Cardiac muscle cell (in vitro differentiated cells and primary cell): ENCODE measurements around the gene LPAR3. TPM values are rescaled to one million over a fixed set of nuclear protein-coding genes. Genes with fewer than 3 reads are reported as not detected.

Experiments
- DNase-seq, 2 donors: peaks; one replicate each; pipeline versions ENCODE4 v3.0.0 to v3.0.0-alpha.2; 2010 to 2017; ENCODE audit warnings: low read depth in 1 of 2, low spot score in 1 of 2
- H3K27ac ChIP-seq: fragments of 200-600 bp; sonication (generic); 2 replicates; pipeline ENCODE4 v1.5.1; 2016
- H3K27me3 ChIP-seq: fragments of 200-600 bp; sonication (generic); 2 replicates; pipeline ENCODE4 v1.6.0; 2016; ENCODE audit warnings: control low read depth
- H3K36me3 ChIP-seq: fragments of 200-600 bp; sonication (generic); 2 replicates; pipeline ENCODE4 v1.5.1; 2016; ENCODE audit warnings: control low read depth
- H3K4me1 ChIP-seq: fragments of 200-600 bp; sonication (generic); 2 replicates; pipeline ENCODE4 v1.8.1; 2017; ENCODE audit warnings: low read depth, mild to moderate bottlenecking, mixed run types
- H3K4me3 ChIP-seq: fragments of 200-600 bp; sonication (generic); 2 replicates; pipeline ENCODE4 v1.5.1; 2016; ENCODE audit warnings: mild to moderate bottlenecking
- H3K9me3 ChIP-seq: fragments of 200-600 bp; sonication (generic); 2 replicates; pipeline ENCODE4 v1.5.1; 2017; ENCODE audit warnings: low read depth, mild to moderate bottlenecking, control low read depth
- polyA plus RNA-seq: library from polyadenylated mRNA; unstranded; fragments of >200 nt; fragmentation: Nextera tagmentation; extraction: Ambion mirVana; gene quantifications from 2 replicates; pipeline ENCODE4 v1.2.1, GENCODE V29; 2016
- total RNA-seq: library from RNA; depleted of rRNA; stranded (reverse); fragments of >200 nt; gene quantifications from 2 replicates; pipeline ENCODE4 v1.2.3, GENCODE V29; 2016
- TF ChIP-seq, protein P1 (sequence below): IDR thresholded peaks from 2 replicates; pipeline ENCODE4 v1.5.1; 2012; ENCODE audit warnings: low read depth, mild to moderate bottlenecking, low read length

The LPAR3 gene
- total and polyA plus RNA-seq, 2 experiments from 2014 or later = 5.1 to 11.1 TPM

DNA sequence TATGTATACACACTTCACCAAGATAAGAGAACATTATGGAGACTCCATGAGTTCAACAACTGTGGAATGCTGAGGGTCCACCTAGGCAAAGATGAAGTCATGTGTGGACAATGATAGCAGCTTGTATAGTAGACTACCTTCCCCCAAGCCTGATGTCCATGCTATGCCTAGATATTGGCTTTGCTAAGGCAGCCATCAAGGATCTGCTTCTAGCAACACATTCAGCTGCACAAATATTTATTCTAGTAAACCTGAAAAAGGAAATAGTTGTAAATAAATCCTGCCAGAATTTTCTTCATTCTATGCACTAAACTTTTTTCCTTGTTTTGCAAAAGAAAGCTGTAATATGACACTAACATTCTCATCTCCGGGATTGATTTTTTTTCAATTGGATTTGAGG is 7.0 kb upstream of the LPAR3 start:
- Histone ChIP-seq H3K27ac (no peak overlapping the region), H3K36me3 (no peaks in the 10 kb centered on the region), H3K9me3 (no peaks in the 10 kb centered on the region), H3K4me3 (no peak overlapping the region), H3K27me3 (peaks cover 13% of the 10 kb centered on the region), H3K4me1 (no peaks in the 10 kb centered on the region)
- TF ChIP-seq, protein P1, sequence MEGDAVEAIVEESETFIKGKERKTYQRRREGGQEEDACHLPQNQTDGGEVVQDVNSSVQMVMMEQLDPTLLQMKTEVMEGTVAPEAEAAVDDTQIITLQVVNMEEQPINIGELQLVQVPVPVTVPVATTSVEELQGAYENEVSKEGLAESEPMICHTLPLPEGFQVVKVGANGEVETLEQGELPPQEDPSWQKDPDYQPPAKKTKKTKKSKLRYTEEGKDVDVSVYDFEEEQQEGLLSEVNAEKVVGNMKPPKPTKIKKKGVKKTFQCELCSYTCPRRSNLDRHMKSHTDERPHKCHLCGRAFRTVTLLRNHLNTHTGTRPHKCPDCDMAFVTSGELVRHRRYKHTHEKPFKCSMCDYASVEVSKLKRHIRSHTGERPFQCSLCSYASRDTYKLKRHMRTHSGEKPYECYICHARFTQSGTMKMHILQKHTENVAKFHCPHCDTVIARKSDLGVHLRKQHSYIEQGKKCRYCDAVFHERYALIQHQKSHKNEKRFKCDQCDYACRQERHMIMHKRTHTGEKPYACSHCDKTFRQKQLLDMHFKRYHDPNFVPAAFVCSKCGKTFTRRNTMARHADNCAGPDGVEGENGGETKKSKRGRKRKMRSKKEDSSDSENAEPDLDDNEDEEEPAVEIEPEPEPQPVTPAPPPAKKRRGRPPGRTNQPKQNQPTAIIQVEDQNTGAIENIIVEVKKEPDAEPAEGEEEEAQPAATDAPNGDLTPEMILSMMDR = no peak
- no peak for DNase-seq

DNA sequence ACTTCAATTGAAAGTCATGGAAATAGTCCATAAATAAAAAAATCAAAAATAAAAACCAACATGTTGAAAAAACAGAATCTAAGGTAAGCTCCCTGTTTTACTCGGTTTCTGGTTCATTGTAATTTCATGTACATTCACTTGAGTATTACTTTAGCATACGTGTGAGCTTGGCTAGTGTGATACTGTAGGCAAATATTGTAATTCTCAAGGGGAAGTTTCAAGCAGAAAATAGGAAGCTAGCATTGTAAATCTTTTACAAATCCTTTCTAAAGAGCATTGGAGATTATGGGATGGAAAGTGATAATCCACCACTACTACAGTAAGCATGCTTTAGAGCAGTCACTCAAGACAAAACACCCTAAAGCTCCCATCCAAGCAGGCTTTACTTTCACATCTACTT is 3.3 kb upstream of the LPAR3 start:
- Histone ChIP-seq H3K9me3 (no peaks in the 10 kb centered on the region), H3K36me3 (no peaks in the 10 kb centered on the region), H3K4me3 (no peak overlapping the region), H3K27ac (no peak overlapping the region), H3K4me1 (peaks cover 4% of the 10 kb centered on the region), H3K27me3 (peaks cover 32% of the 10 kb centered on the region)
- TF ChIP-seq, protein P1 = no peak
- DNase-seq = no peak

DNA sequence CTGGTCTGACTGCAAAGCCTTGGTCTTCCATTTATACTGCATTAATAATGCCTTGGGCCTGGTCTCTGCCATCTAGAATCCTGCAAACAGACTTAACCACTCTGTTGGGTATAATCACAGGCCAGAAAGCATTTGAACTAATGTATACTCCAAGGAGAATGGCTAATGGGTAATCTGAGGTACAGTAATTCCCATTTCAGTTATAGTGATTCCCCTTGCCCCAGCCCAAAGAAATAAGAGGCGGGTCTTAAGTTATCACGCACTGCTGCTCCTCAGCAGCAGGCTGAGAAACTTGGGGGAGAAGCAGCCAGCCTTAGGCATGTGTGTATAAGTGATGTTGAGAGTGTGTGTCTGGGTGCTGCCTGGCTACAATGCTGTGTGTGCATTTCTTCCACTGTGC is 2.4 kb downstream of the LPAR3 start:
- TF ChIP-seq, protein P1 = no peak
- no peak for DNase-seq
- peaks cover 24% of the 10 kb centered on the region for H3K27me3 ChIP-seq
- H3K9me3 ChIP-seq = no peaks in the 10 kb centered on the region
- H3K27ac ChIP-seq = no peak overlapping the region
- no peaks in the 10 kb centered on the region for H3K36me3 ChIP-seq
- H3K4me1 ChIP-seq = peaks cover 4% of the 10 kb centered on the region
- H3K4me3 ChIP-seq = no peak overlapping the region

DNA sequence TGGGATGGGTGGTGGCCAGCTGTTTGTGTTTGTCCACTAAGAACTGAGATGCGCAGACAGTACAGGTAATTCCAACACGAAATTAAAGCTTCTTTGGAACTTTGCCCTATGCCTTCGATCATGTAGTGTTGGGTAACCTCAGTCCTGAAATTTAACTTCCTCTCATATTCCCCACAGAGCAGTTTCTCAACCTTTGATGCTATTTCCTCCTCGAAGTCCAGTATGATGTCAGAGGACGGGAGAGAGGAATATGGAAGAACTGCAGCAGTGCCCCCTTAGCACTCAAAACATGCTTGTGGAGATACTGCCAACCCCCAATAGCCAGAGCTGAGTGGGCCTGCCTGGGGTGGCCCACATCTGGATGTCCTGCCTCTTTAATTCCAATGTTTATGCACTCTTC is 3.6 kb downstream of the LPAR3 start:
- DNase-seq = peak in 1 of 2 donors; percentile 40
- Histone ChIP-seq H3K4me1 (peaks cover 9% of the 10 kb centered on the region), H3K4me3 (no peak overlapping the region), H3K27me3 (peaks cover 14% of the 10 kb centered on the region), H3K27ac (no peak overlapping the region), H3K9me3 (no peaks in the 10 kb centered on the region), H3K36me3 (no peaks in the 10 kb centered on the region)
- TF ChIP-seq, protein P1 = no peak

DNA sequence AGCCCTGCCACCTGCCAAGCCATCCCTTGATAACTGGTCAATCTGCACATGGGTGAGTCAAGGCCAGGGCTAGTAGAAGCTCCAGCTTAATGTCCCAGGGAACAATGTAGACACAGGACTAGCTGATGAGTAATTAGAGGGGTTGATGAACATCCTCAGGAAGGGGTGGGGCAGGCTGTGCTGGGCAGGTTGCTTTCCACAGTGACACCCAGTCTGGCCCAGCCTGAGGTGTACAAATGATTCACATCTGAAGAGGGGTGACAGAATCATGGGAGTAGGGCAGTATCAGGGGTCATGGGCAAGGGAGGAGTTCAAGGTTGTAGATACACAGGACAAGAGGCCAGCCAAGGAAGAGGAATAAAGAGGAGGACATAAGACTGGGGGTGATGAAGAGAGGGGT is 4.3 kb downstream of the LPAR3 start:
- no peaks in the 10 kb centered on the region for H3K9me3 ChIP-seq
- H3K4me3 ChIP-seq = no peak overlapping the region
- H3K27me3 ChIP-seq = peaks cover 7% of the 10 kb centered on the region
- H3K27ac ChIP-seq = no peak overlapping the region
- H3K36me3 ChIP-seq = no peaks in the 10 kb centered on the region
- no peak for DNase-seq
- H3K4me1 ChIP-seq = peaks cover 12% of the 10 kb centered on the region
- TF ChIP-seq, protein P1 = no peak
